HL-60/S4 treated with retinoic acid at 250 ng/mL for 4 days and 3 days (cell line): ENCODE results near the gene LRRC70.

Experiments used
- in situ Hi-C: fragments of 300-500 bp; cut with MboI; formaldehyde crosslinking; loops from 2 replicates; pipeline ENCODE4 v1.7.0; 2022; ENCODE audit warnings: low sequenced_read_pairs

Gene LRRC70

GRCh38 chr5:62575066-62575465 is 3.6 kb upstream of the LRRC70 start:
- in situ Hi-C loops: no loop called here

GRCh38 chr5:62575489-62575888 is 3.1 kb upstream of the LRRC70 start:
- in situ Hi-C loops: no loop called here

DNA sequence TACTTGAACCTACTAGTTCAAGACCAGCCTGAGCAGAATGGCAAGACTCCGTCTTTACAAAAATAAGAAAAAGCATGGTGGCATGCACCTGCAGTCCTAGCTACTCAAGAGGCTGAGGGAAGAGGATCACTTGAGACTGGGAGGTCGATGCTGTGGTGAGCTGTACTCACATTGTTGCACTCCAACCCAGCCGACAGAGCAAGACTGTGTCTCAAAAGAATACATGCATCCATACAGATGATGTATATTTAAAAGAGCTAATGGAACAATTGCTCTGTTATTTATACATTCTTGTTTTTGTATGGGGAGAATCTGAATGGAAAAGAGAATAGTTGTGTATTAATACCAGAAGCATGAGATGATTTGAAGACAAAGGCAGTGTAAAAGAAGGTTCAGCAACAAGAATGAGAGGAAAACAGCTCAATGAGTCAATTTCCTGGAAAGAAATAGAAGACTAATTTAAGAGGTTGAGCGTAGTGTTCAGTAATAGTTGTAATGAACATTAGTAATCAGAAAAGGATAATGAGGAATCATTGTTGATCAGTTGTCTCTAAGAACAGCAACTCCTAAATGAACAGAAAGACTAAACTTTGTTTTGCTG is 1.9 kb upstream of the LRRC70 start:
- in situ Hi-C loops: no loop called here

DNA sequence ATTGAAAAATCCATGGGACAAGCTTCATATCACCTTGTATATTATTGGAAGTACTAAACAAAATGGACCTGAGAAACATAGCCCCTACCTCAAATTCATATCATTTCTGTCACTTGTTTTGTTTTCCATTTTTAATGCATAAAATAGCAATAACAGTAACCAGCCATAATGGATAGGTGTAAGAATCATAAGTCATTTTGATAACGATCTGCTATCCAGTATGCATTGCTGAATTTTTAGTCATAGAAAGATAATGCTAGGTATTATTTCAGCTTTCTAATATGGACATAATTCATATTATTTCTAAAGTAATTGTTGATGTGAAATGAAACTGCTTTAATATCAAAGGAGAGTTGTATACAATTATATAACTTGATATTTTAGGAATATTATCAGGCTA is 1.1 kb upstream of the LRRC70 start:
- in situ Hi-C loops: no loop called here

DNA sequence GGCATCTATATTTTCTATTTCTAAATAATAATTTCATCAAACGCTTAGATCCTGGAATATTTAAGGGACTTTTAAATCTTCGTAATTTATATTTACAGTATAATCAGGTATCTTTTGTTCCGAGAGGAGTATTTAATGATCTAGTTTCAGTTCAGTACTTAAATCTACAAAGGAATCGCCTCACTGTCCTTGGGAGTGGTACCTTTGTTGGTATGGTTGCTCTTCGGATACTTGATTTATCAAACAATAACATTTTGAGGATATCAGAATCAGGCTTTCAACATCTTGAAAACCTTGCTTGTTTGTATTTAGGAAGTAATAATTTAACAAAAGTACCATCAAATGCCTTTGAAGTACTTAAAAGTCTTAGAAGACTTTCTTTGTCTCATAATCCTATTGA is 1.1 kb downstream of the LRRC70 start:
- in situ Hi-C loops: no loop called here

DNA sequence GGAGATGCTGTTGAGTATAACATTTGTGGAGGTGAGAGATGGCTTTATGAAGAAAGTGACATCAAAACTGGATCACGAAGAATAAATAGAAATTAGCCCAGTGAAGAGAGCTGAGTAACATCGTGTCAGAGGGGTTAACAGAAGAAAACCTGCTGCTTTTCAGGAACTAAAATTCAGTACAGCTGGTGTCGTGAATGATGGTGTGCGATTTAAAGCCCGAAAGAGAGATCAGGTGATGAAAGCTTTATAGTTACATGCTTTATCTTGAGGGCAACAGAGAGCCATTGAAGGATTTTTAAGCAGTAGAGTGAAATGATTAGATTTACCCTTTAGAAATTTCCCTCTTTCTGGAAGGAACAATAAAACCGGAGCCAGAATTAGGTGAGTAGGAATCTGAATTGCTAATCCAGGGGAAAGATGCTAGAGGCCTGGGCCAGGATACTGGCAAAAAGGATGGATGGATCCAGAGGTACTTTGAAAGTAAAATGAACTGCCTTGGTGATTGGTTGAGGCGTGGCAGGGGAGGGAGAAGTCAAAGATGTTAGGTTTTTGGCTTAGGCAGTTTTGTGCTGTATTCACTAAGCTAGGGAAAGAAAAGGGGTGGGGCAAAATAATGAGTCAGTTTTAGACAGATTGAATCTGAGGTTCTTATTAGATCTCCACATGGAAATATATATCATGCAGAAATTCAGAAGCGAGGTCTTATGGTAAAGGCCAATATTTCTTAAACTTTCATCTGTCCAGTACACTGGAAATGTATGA is 3.4 kb downstream of the LRRC70 start:
- in situ Hi-C loops: no loop called here

DNA sequence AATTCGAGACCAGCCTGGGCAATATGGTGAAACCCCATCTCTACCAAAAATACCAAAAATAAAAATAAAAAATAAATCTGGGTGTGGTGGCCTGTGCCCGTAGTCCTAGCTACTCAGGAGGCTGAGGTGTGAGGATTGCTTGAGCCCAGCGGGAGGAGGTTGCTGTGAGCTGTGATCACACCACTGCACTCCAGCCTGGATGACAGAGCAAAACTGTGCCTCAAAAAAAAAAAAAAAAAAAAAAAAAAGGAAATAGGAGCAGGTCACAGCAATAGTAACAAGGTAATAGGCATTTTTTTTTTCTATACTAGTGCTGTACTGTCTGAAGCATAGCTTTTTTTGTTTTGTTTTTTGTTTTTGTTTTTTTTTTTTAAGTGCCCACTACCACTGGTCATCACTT is 5.8 kb downstream of the LRRC70 start:
- in situ Hi-C loops: no loop called here

DNA sequence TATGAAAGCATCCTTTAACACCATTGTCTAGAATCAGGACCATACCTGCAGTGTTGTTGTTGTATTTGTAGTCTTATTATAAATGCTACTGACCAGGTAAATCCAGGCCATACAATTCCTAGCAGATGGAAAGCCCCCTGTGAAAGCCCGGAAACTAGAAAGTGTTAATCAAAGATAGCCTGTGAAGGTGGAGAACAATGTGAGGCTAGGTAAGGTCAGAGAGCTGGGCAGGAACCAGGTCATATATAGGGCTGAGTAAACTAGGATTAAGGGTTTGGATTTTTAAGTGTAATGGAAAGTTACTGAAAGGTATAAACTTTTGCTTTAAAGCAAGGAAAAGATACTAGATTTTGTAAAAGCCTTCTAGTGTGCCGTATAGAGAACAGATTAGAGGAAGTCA is 6.7 kb downstream of the LRRC70 start:
- in situ Hi-C loops: no loop called here

DNA sequence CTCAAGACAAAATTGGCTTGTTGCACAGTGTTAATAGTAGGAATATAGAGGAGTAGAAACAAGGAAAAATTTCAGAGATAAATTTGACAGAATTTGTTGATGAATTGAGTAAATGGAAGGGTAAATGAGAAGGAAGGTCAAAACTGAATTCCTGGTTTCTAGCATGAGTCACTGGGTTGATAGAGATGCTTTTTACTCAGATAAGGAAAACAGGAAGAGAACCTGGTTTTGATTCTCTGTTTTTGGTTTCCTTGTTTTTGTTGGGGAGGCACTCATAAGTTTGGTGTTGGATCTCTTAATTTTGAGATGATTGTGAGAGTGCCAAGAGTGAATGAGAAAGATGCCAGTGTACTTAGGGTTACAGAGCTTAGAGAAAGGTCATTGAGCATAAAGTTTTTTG is 7.1 kb downstream of the LRRC70 start:
- in situ Hi-C loops: no loop called here

- in situ Hi-C loops: no loop called here
Observed at GRCh38 chr5:62587737-62588136, 9.1 kb downstream of the LRRC70 start.

- in situ Hi-C loops: no loop called here
Observed at GRCh38 chr5:62588668-62589067, 10.0 kb downstream of the LRRC70 start.

- in situ Hi-C loops: no loop called here
Observed at GRCh38 chr5:62589504-62589903, 10.9 kb downstream of the LRRC70 start.

DNA sequence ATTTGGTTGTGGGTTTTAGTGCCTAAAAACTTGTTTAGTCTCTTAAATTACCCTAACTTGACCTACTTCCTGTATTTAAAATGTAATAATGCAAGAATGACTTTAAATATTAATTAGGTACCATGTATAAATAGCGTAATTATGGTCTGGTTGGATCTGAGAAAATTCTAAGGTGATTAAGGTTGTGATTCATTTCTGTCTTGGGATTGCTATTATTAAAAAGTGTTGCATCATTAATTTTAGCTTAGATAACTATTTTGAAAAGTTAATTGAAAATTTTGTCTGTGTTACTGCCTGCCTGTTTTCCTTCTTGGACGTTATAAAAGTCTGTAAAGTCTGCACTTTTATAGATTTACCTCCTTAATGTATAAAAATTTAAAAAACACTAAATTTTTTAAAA is 11.8 kb downstream of the LRRC70 start:
- in situ Hi-C loops: no loop called here

DNA sequence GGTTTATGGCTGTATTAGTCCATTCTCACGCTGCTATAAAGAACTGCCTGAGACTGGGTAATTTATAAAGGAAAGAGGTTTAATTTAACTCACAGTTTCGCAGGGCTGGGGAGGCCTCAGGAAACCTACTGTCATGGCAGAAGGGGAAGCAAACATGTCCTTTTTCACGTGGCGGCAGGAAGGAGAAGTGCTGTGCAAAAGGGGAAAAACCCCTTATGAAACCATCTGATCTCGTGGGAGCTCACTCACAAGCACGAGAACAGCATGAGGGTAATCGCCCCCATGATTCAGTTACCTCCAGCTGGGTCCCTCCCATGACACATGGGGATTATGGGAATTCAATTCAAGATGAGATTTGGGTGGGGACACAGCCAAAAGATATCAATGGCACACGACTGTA is 13.9 kb downstream of the LRRC70 start:
- in situ Hi-C loops: no loop called here

- in situ Hi-C loops: no loop called here
Observed at GRCh38 chr5:62593331-62593730, 14.7 kb downstream of the LRRC70 start.

DNA sequence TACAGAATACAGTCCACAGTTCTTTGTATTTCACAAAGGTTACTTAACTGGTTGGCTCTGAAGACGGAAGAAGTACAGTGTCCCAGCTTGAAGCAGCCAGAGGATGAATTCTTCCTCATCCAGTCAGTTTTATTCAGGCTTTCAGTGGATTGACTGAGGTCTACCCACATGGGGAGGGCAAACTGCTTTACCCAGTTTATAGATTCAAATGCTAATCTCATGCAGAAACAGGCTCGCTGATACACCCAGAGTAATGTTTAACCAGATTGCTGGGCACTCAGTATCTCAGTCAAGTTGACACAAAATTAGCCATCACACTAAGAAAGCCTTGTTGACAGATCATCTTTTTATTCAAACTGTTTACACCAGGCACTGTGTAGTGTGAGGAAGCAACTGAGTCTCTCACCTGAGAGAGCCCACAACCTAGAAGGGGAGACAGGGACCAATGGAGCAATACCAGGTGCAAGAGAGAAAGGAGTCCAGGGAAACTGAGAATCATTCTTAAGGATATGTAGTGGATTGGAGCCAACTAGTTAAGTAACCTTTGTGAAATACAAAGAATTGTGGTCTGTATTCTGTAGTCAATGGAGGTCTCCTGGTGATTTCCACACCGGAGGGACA is 15.9 kb downstream of the LRRC70 start:
- in situ Hi-C loops: no loop called here

- in situ Hi-C loops: no loop called here
Observed at GRCh38 chr5:62596096-62596495, 17.5 kb downstream of the LRRC70 start.

- in situ Hi-C loops: no loop called here
Observed at GRCh38 chr5:62596691-62597090, 18.1 kb downstream of the LRRC70 start.

DNA sequence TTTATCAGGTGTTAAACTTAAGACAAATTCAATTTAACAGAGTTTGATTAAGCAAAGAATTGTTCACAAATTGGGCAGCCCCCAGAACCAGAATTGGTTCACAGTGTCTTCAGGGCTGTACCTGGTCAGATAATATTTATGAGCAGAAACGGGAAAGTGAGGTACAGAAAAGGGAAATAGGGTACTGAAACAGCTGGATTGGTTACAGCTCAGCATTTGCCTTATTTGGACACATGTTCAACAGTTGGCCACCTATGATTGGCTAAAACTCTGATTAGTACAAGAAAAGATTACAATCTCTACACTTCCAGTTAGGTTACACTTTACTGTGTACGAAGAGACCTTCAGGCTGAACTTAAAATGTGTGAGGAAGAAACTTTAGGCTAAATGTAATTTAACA is 18.7 kb downstream of the LRRC70 start:
- in situ Hi-C loops: no loop called here

GRCh38 chr5:62600560-62601252 is 22.1 kb downstream of the LRRC70 start:
- in situ Hi-C loops: no loop called here

- in situ Hi-C loops: no loop called here
Observed at GRCh38 chr5:62603934-62604333, 25.3 kb downstream of the LRRC70 start.

GRCh38 chr5:62605638-62606037 is 27.0 kb downstream of the LRRC70 start:
- in situ Hi-C loops: no loop called here
